HG03280 (cell line): ENCODE data around the gene SIPA1L3.

Experiments used
- ATAC-seq: cut with Tn5 transposase; IDR thresholded peaks from one replicate; pipeline ENCODE4 v1.9.1; 2021; ENCODE audit warnings: mild to moderate bottlenecking, moderate library complexity; ENCODE audit not compliant: unreplicated experiment

Gene SIPA1L3

DNA sequence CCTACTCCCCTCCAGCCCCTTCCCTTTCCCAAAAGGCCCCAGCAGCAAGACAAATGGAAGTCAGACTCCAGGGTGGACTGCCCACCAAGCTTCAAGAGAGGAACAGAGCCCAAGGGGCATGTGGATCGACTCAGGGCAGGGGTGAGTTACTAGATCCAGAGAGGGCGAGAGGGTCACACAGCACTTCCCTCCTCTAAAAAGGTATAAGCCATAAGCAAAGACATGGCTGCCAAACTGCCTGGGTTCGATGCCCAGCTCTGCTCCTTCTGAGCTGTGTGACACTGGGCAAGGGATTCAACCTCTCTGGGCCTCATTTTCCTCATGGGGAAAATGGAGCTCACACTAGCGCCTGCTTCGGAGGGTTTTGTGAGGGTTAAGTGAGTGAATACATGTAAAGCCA lies 345.4 kb downstream of the SIPA1L3 start:
- no peak for ATAC-seq

- ATAC-seq = no peak
Observed at GRCh38 chr19:38252941-38253691, 346.1 kb downstream of the SIPA1L3 start.

DNA sequence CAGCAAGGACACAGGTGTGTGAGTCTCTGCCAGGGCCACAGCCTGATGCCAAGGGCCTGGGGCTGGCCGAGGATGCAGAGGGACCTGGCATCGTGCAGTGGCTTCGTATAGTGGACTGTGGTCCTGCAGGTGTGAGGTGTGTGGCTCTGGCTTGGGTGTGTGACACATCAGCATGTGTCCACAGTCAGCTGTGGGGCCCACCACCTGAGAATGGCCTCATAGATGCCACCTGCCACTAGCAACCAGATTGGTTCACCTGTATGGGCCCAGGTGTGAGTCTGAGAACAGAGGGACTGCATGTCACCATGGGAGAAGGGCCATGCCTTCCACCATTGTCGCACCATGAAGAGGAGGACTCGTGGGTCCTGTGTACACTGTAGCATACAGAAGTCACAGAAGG lies 346.8 kb downstream of the SIPA1L3 start:
- ATAC-seq = no peak

DNA sequence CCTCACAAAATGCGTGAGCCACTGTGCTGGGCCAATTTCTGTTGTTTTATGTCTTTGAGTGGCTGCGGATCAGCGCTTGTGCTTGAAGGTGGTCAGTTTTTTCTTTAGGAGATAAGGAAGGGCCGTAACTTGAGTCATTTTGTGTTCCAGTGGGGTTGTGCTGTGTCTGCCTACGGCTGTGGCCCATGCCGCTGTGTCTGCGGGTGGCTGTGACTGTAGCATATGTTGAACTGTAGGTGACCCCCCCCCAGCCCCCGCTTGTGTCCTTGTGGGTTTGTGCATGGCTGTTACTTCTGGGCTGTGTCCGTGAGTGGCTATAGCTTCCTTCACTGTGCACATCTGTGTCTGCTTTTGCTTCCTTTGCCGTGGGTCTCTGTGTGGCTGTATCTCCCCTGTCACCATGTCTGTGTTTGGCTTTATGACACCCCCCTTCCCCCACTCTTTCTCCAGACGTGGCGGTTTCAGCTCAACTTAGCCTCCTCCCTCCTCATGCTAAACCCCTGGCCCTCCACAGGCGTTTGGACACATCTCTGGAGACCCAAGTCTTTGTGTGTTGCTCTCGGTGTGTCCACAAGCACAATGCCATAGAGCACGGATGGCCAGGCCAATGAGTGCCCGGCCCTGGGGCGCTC lies 348.5 kb downstream of the SIPA1L3 start:
- no peak for ATAC-seq
